ENCODE results near the gene SIM1.

SIM1 gene

DNA sequence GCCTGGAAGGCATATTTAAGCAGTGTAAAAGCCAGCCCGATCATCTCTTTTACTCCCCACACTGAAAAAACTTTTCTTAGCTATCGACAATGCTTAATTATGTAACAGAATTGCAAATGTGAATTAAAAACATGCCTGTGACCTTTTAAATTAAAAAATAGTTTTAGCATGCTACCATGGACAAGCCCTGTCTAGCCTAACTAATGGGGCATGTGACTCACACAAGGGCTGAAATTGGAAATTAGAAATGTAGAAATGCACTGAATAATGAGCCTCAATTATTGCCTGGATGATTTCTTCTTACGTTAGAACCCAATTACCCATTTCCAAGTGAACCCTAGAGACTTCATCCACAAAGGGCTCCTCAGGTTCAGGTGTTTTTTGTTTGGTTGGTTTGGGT, 82.7 kb downstream of the SIM1 start (continued):
- TF ChIP-seq, protein P1, sequence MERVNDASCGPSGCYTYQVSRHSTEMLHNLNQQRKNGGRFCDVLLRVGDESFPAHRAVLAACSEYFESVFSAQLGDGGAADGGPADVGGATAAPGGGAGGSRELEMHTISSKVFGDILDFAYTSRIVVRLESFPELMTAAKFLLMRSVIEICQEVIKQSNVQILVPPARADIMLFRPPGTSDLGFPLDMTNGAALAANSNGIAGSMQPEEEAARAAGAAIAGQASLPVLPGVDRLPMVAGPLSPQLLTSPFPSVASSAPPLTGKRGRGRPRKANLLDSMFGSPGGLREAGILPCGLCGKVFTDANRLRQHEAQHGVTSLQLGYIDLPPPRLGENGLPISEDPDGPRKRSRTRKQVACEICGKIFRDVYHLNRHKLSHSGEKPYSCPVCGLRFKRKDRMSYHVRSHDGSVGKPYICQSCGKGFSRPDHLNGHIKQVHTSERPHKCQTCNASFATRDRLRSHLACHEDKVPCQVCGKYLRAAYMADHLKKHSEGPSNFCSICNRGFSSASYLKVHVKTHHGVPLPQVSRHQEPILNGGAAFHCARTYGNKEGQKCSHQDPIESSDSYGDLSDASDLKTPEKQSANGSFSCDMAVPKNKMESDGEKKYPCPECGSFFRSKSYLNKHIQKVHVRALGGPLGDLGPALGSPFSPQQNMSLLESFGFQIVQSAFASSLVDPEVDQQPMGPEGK (tag by site-specific recombination; IDR thresholded peaks at IDR 0.05) = no peak
- TF ChIP-seq WT1 (tag by site-specific recombination; IDR thresholded peaks at IDR 0.05) (no peak), AEBP2 (tag by site-specific recombination; IDR thresholded peaks at IDR 0.05; ENCODE audit: borderline replicate concordance) (no peak), ZNF266 (tag by site-specific recombination; IDR thresholded peaks at IDR 0.05; ENCODE audit: low read depth) (no peak)

- Histone ChIP-seq H3K4me1 (ENCODE audit: control insufficient read depth, insufficient read depth, low read length) (no peaks in the 10 kb centered on the region), H3K27ac (ENCODE audit: extremely low read depth, low read depth, low read length) (no peak overlapping the region), H3K9me3 (ENCODE audit: control insufficient read depth, insufficient read depth, low read depth, low read length) (no peaks in the 10 kb centered on the region), H3K36me3 (ENCODE audit: control insufficient read depth in 2 of 2, insufficient read depth in 1 of 2, low read length in 2 of 2) (no peaks in the 10 kb centered on the region), H3K4me3 (ENCODE audit: low read depth, low read length) (no peak overlapping the region)
- ChIA-PET CTCF (no interaction called here), POLR2A (no interaction called here)
- TF ChIP-seq ZNF138 (tag by site-specific recombination; IDR thresholded peaks at IDR 0.05; ENCODE audit: borderline replicate concordance) (no peak), ZNF747 (tag by site-specific recombination; IDR thresholded peaks at IDR 0.05) (no peak), ZNF664 (tag by site-specific recombination; IDR thresholded peaks at IDR 0.05) (no peak), ZBTB1 (tag by site-specific recombination; IDR thresholded peaks at IDR 0.05) (no peak), ZNF530 (tag by site-specific recombination; IDR thresholded peaks at IDR 0.05; ENCODE audit: low read depth) (no peak), ZNF626 (tag by site-specific recombination; IDR thresholded peaks at IDR 0.05) (no peak)
- TF ChIP-seq, protein P1 (tag by site-specific recombination; IDR thresholded peaks at IDR 0.05) = no peak
Observed at GRCh38 chr6:100381111-100381510, 83.6 kb downstream of the SIM1 start.

- Histone ChIP-seq H3K27ac (ENCODE audit: extremely low read depth, low read depth, low read length) (no peak overlapping the region), H3K4me3 (ENCODE audit: low read depth, low read length) (no peak overlapping the region), H3K36me3 (ENCODE audit: control insufficient read depth in 2 of 2, insufficient read depth in 1 of 2, low read length in 2 of 2) (no peaks in the 10 kb centered on the region), H3K4me1 (ENCODE audit: control insufficient read depth, insufficient read depth, low read length) (no peaks in the 10 kb centered on the region), H3K9me3 (ENCODE audit: control insufficient read depth, insufficient read depth, low read depth, low read length) (no peaks in the 10 kb centered on the region)
- ChIA-PET CTCF (interaction anchor here (0.5 kb wide), 1 partner anchor 81 kb away, joined by 3 read pairs; no protein-coding TSS in a partner anchor), POLR2A (no interaction called here)
- no peak for TF ChIP-seq ZNF140 (tag by site-specific recombination; IDR thresholded peaks at IDR 0.05)
- no peak for TF ChIP-seq KLF7 (tag by site-specific recombination; IDR thresholded peaks at IDR 0.05; ENCODE audit: borderline replicate concordance)
- TF ChIP-seq REPIN1 (tag by site-specific recombination; IDR thresholded peaks at IDR 0.05; ENCODE audit: low read depth) = no peak
- TF ChIP-seq ZNF184 (tag by site-specific recombination; IDR thresholded peaks at IDR 0.05) = no peak
- TF ChIP-seq PRDM1 (tag by site-specific recombination; IDR thresholded peaks at IDR 0.05) = no peak
- no peak for TF ChIP-seq ZNF747 (tag by site-specific recombination; IDR thresholded peaks at IDR 0.05)
- TF ChIP-seq ZNF626 (tag by site-specific recombination; IDR thresholded peaks at IDR 0.05) = no peak
- no peak for TF ChIP-seq WT1 (tag by site-specific recombination; IDR thresholded peaks at IDR 0.05)
- no peak for TF ChIP-seq HOXD13 (CRISPR knock-in tag; IDR thresholded peaks at IDR 0.05; ENCODE audit: borderline replicate concordance)
- TF ChIP-seq, protein P2, sequence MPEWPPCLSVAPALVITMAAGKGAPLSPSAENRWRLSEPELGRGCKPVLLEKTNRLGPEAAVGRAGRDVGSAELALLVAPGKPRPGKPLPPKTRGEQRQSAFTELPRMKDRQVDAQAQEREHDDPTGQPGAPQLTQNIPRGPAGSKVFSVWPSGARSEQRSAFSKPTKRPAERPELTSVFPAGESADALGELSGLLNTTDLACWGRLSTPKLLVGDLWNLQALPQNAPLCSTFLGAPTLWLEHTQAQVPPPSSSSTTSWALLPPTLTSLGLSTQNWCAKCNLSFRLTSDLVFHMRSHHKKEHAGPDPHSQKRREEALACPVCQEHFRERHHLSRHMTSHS (tag by site-specific recombination; IDR thresholded peaks at IDR 0.05) = no peak
- TF ChIP-seq ZNF354C (tag by site-specific recombination; IDR thresholded peaks at IDR 0.05; ENCODE audit: borderline replicate concordance, low read depth) = no peak
Observed at GRCh38 chr6:100379386-100379785, 85.3 kb downstream of the SIM1 start.

Measured in HEK293 (cell line).